H1 (cell line): Measurements from ENCODE around the gene SPAG16. TPM values are rescaled to one million over a fixed set of nuclear protein-coding genes. Genes with fewer than 3 reads are reported as not detected.

Experiments used
- CTCF ChIA-PET: fragments of 300-600 bp; sonication (Branson Sonifier 250); formaldehyde crosslinking; loops from one replicate; lab custom pipeline; 2021; ENCODE audit not compliant: partially characterized antibody; lab: Charles Lee
- POLR2A ChIA-PET: fragments of 300-600 bp; sonication (Branson Sonifier 250); formaldehyde crosslinking; loops from one replicate; lab custom pipeline; 2021; ENCODE audit warnings: inconsistent platforms; ENCODE audit not compliant: partially characterized antibody; lab: Charles Lee
- DNase-seq, 2 experiments: peaks; one replicate each; pipeline versions ENCODE4 v3.0.0 to v3.0.0-alpha.2; 2010 to 2022; ENCODE audit warnings: low spot score in 2 of 2, low read depth in 1 of 2, mixed read lengths in 1 of 2
- FAIRE-seq: peaks from 2 replicates; lab custom pipeline; 2011; peaks lifted over from hg19 to GRCh38; lab: Jason Lieb, UNC
- H2AFZ ChIP-seq: 2 replicates; pipeline ENCODE4 v1.8.1; 2012; ENCODE audit warnings: low read length, inconsistent platforms
- H2AK5ac ChIP-seq: 2 replicates; pipeline ENCODE4 v1.6.1; 2013; ENCODE audit warnings: low read depth, low read length
- H2BK120ac ChIP-seq: replicated peaks from 2 replicates; pipeline ENCODE3; 2013; ENCODE audit warnings: low read depth, low read length, inconsistent platforms
- H2BK12ac ChIP-seq: 2 replicates; pipeline ENCODE4 v1.6.1; 2013; ENCODE audit warnings: low read depth, low read length
- H2BK15ac ChIP-seq: 2 replicates; pipeline ENCODE4 v1.6.1; 2013; ENCODE audit warnings: low read length
- H2BK20ac ChIP-seq: 2 replicates; pipeline ENCODE4 v1.6.1; 2013; ENCODE audit warnings: low read length
- H2BK5ac ChIP-seq: 2 replicates; pipeline ENCODE4 v1.6.1; 2013; ENCODE audit warnings: low read depth, low read length
- H3K14ac ChIP-seq: 2 replicates; pipeline ENCODE4 v1.6.1; 2013; ENCODE audit warnings: inconsistent platforms; ENCODE audit not compliant: insufficient read length
- H3K18ac ChIP-seq: 2 replicates; pipeline ENCODE4 v1.6.1; 2013; ENCODE audit warnings: low read length; ENCODE audit errors: extremely low read depth
- H3K23ac ChIP-seq: 2 replicates; pipeline ENCODE4 v1.6.1; 2013; ENCODE audit warnings: inconsistent platforms; ENCODE audit not compliant: insufficient read length
- H3K23me2 ChIP-seq: 2 replicates; pipeline ENCODE4 v1.6.1; 2013; ENCODE audit warnings: low read depth, low read length
- H3K27ac ChIP-seq: 2 replicates; pipeline ENCODE4 v1.6.1; 2011; ENCODE audit warnings: low read depth, low read length, inconsistent platforms
- H3K27me3 ChIP-seq, 4 experiments: replicated peaks in 1 of 4; 1 replicate in 1 of 4; 2 replicates in 3 of 4; pipeline versions ENCODE4 v1.6.1 to v1.8.1; 2011 to 2013; ENCODE audit warnings: low read length in 3 of 4, mild to moderate bottlenecking in 3 of 4, inconsistent platforms in 2 of 4, mixed read lengths in 2 of 4, moderate library complexity in 1 of 4; ENCODE audit not compliant: control insufficient read depth in 3 of 4, insufficient read depth in 3 of 4; ENCODE audit errors: extremely low read depth in 1 of 4
- H3K36me3 ChIP-seq, 4 experiments: 2 replicates each; pipeline versions ENCODE4 v1.6.1 to v1.8.1; 2011 to 2013; ENCODE audit warnings: mild to moderate bottlenecking in 4 of 4, low read length in 3 of 4, moderate library complexity in 2 of 4, control low read depth in 1 of 4, inconsistent platforms in 1 of 4; ENCODE audit not compliant: insufficient read depth in 4 of 4, control insufficient read depth in 2 of 4
- H3K4ac ChIP-seq: replicated peaks from 2 replicates; pipeline ENCODE3; 2013; ENCODE audit warnings: low read length, low read depth, mixed read lengths, inconsistent platforms; ENCODE audit not compliant: insufficient read length
- H3K4me1 ChIP-seq, 4 experiments: replicated peaks in 1 of 4; 1 replicate in 1 of 4; 2 replicates in 3 of 4; pipeline versions ENCODE4 v1.6.1 to v1.8.1; 2011 to 2013; ENCODE audit warnings: low read length in 3 of 4, inconsistent platforms in 2 of 4, mixed read lengths in 1 of 4; ENCODE audit not compliant: insufficient read depth in 4 of 4, control insufficient read depth in 3 of 4
- H3K4me2 ChIP-seq, 2 experiments: 2 replicates each; pipeline versions ENCODE4 v1.6.1 to v1.8.1; 2011 to 2013; ENCODE audit warnings: low read depth in 2 of 2, low read length in 2 of 2, control low read depth in 1 of 2, inconsistent platforms in 1 of 2, mild to moderate bottlenecking in 1 of 2; ENCODE audit not compliant: insufficient read depth in 1 of 2
- H3K4me3 ChIP-seq, 4 experiments: fragments of 200-600, 300-600 bp in 1 of 4; sonication (generic), shearing (Covaris generic), sonication (Bioruptor Twin) in 1 of 4; 2 replicates each; pipeline versions ENCODE4 v1.5.1 to v1.8.1; 2011 to 2016; ENCODE audit warnings: low read length in 4 of 4, low read depth in 3 of 4, control low read depth in 2 of 4, inconsistent platforms in 2 of 4, mild to moderate bottlenecking in 2 of 4, mixed read lengths in 1 of 4, moderate library complexity in 1 of 4; ENCODE audit not compliant: insufficient read depth in 2 of 4; ENCODE audit errors: extremely low read depth in 1 of 4
- H3K56ac ChIP-seq: replicated peaks from 2 replicates; pipeline ENCODE3; 2013; ENCODE audit warnings: low read depth, mild to moderate bottlenecking, mixed read lengths, low read length, inconsistent platforms; ENCODE audit not compliant: insufficient read length
- H3K79me1 ChIP-seq: 2 replicates; pipeline ENCODE4 v1.6.1; 2013; ENCODE audit warnings: low read depth, low read length, control low read depth
- H3K79me2 ChIP-seq, 2 experiments: 2 replicates each; pipeline versions ENCODE4 v1.6.1 to v1.8.1; 2012 to 2013; ENCODE audit warnings: low read length in 2 of 2, mild to moderate bottlenecking in 2 of 2, inconsistent platforms in 1 of 2; ENCODE audit not compliant: insufficient read depth in 2 of 2, control insufficient read depth in 1 of 2
- H3K9ac ChIP-seq, 4 experiments: replicated peaks in 1 of 4; 1 replicate in 1 of 4; 2 replicates in 3 of 4; pipeline versions ENCODE4 v1.6.1 to v1.8.1; 2011 to 2013; ENCODE audit warnings: low read depth in 3 of 4, low read length in 3 of 4, control low read depth in 2 of 4, mild to moderate bottlenecking in 2 of 4, moderate library complexity in 2 of 4, inconsistent platforms in 1 of 4; ENCODE audit errors: extremely low read depth in 1 of 4
- H3K9me3 ChIP-seq, 2 experiments: 2 replicates each; pipeline versions ENCODE4 v1.6.1 to v1.8.1; 2012 to 2013; ENCODE audit warnings: mild to moderate bottlenecking in 2 of 2, moderate library complexity in 2 of 2, control low read depth in 1 of 2, inconsistent platforms in 1 of 2, low read depth in 1 of 2, low read length in 1 of 2, mixed read lengths in 1 of 2; ENCODE audit not compliant: insufficient read depth in 2 of 2
- H4K20me1 ChIP-seq, 2 experiments: replicated peaks in 1 of 2; 2 replicates each; pipeline versions ENCODE3 to v1.8.1; 2011 to 2013; ENCODE audit warnings: inconsistent platforms in 2 of 2, low read length in 2 of 2, mild to moderate bottlenecking in 1 of 2; ENCODE audit not compliant: insufficient read depth in 2 of 2, control insufficient read depth in 1 of 2
- H4K5ac ChIP-seq: 2 replicates; pipeline ENCODE4 v1.6.1; 2013; ENCODE audit warnings: low read length, low read depth, mixed read lengths, inconsistent platforms; ENCODE audit not compliant: insufficient read length
- H4K8ac ChIP-seq: 2 replicates; pipeline ENCODE4 v1.8.0; 2013; ENCODE audit warnings: mild to moderate bottlenecking, moderate library complexity, low read length, inconsistent platforms; ENCODE audit not compliant: insufficient read depth; ENCODE audit errors: extremely low read depth
- H4K91ac ChIP-seq: replicated peaks from 2 replicates; pipeline ENCODE3; 2013; ENCODE audit warnings: low read length, mixed read lengths, inconsistent platforms; ENCODE audit not compliant: insufficient read length
- CBX5 ChIP-seq: fragments of 300-800, 300-1000 bp; sonication (generic); IDR thresholded peaks from 2 replicates; pipeline ENCODE4 v1.7.1; 2016; ENCODE audit warnings: antibody characterized with exemption, low read length, low read depth
- CBX8 ChIP-seq: fragments of 300-800, 300-1000 bp; sonication (generic); IDR thresholded peaks from 2 replicates; pipeline ENCODE4 v1.7.1; 2016; ENCODE audit warnings: low read depth, low read length, borderline replicate concordance
- CHD1 ChIP-seq: IDR thresholded peaks from 2 replicates; pipeline ENCODE4 v1.6.1; 2012; ENCODE audit warnings: low read depth, low read length, improper control_type of control experiment
- EGR1 ChIP-seq: IDR thresholded peaks from 2 replicates; pipeline ENCODE4 v1.6.1; 2011; ENCODE audit warnings: low read depth, low read length, borderline replicate concordance
- KDM5A ChIP-seq: fragments of 200-600 bp; IDR thresholded peaks from 2 replicates; pipeline ENCODE4 v1.7.1; 2012; ENCODE audit warnings: mild to moderate bottlenecking, low read length, inconsistent platforms, mixed read lengths
- NRF1 ChIP-seq: IDR thresholded peaks from 2 replicates; pipeline ENCODE4 v1.6.1; 2011; ENCODE audit warnings: mild to moderate bottlenecking, low read depth, low read length, improper control_type of control experiment
- POLR2A ChIP-seq, 2 experiments: IDR thresholded peaks; 1 replicate in 1 of 2; 2 replicates in 1 of 2; pipeline ENCODE4 v1.6.1; 2011; ENCODE audit warnings: low read depth in 2 of 2, low read length in 2 of 2, mild to moderate bottlenecking in 2 of 2; ENCODE audit errors: control extremely low read depth in 1 of 2
- RFX5 ChIP-seq: IDR thresholded peaks from 2 replicates; pipeline ENCODE4 v1.6.1; 2011; ENCODE audit warnings: low read depth, low read length, improper control_type of control experiment, borderline replicate concordance
- SIX5 ChIP-seq: IDR thresholded peaks from 2 replicates; pipeline ENCODE4 v1.6.1; 2011; ENCODE audit warnings: mild to moderate bottlenecking, low read depth, low read length
- TAF7 ChIP-seq: optimal IDR thresholded peaks from 2 replicates; pipeline ENCODE3; 2011; ENCODE audit warnings: low read depth, mild to moderate bottlenecking, inconsistent platforms, low read length, moderate library complexity, borderline replicate concordance
- TEAD4 ChIP-seq: IDR thresholded peaks from 2 replicates; pipeline ENCODE4 v1.6.1; 2012; ENCODE audit warnings: low read depth, low read length, inconsistent platforms, mixed read lengths
- WGBS, 2 experiments: shearing (Covaris generic) in 1 of 2; methylation state at CpG; one replicate each; pipeline versions ENCODE4 v1.1.6 to v1.1.7; 2013 to 2015; ENCODE audit warnings: low lambda C conversion rate in 2 of 2, mixed read lengths in 2 of 2, inconsistent platforms in 1 of 2, low coverage in 1 of 2, missing lambda C conversion rate in 1 of 2; ENCODE audit not compliant: insufficient replicate concordance in 2 of 2, insufficient coverage in 1 of 2, insufficient read length in 1 of 2; ENCODE audit errors: extremely low coverage in 1 of 2, missing lambda C conversion rate in 1 of 2; 5-methylcytosine and 5-hydroxymethylcytosine counted together
- polyA plus RNA-seq, 7 experiments: library from polyadenylated mRNA; depleted of rRNA in 3 of 7; stranded (reverse) in 5 of 7; unstranded in 2 of 7; fragments of >200 nt in 5 of 7; fragments of 200-250 nt in 2 of 7; gene quantifications; 1 replicate in 5 of 7; 2 replicates in 1 of 7; 4 replicates in 1 of 7; pipeline versions ENCODE4 v1.2.1 to v1.2.3, GENCODE V29; 2011 to 2013; ENCODE audit warnings: missing spikeins in 2 of 7, mixed read lengths in 2 of 7
- total RNA-seq: library from RNA; stranded (reverse); fragmentation: NEBNext Ultra II Directional; extraction: Animal tissue kit (Norgen Biotek cat#: 25700); gene quantifications from 2 replicates; pipeline ENCODE4 v1.2.1, GENCODE V29; 2021
- TF ChIP-seq, protein P1 (sequence below): IDR thresholded peaks from 2 replicates; pipeline ENCODE4 v1.6.1; 2012; ENCODE audit warnings: inconsistent platforms
- TF ChIP-seq, protein P2 (sequence below): IDR thresholded peaks from 2 replicates; pipeline ENCODE4 v1.6.1; 2012; ENCODE audit warnings: inconsistent platforms
- TF ChIP-seq, protein P3 (sequence below): IDR thresholded peaks from 2 replicates; pipeline ENCODE4 v1.6.1; 2011; ENCODE audit warnings: low read depth, mild to moderate bottlenecking, low read length; ENCODE audit not compliant: insufficient read depth

SPAG16 gene
- total and polyA plus RNA-seq, 2 of the 8 experiments (the other 6 are each of a cell fraction or from before 2014, with no cell fraction given): 6.0 to 14.9 TPM

DNA sequence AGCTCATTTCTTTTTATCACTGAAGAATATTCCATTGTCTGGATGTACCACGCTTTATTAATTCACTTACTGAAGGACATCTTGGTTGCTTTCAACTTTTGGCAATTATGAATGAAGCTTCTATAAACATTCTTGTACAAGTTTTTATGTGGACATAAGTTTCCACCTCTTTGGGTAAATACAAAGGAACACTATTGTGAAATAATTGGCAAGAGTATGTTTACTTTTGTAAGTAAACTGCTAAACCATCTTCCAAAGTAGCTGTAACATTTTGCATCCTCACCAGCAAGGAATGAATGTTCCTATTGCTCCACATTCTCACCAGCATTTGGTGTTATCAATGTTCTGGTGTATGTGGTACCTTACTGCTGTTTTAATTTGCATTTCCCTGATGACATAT, 1110.8 kb downstream of the SPAG16 start:
- Histone ChIP-seq H3K4me1 (no peaks in the 10 kb centered on the region), H3K9ac (no peak overlapping the region), H2BK15ac (no peak overlapping the region), H3K79me2 (no peaks in the 10 kb centered on the region), H3K23me2 (no peaks in the 10 kb centered on the region), H3K14ac (no peak overlapping the region), H2BK20ac (no peak overlapping the region), H4K8ac (no peak overlapping the region), H2AK5ac (no peak overlapping the region), H3K27me3 (peaks cover 0 to 1% (median 0%) of the 10 kb centered on the region in 4 experiments; a peak in 1 of 7 replicates), H3K36me3 (no peaks in the 10 kb centered on the region), H2AFZ (no peak overlapping the region), H2BK5ac (no peak overlapping the region), H2BK120ac (no peak overlapping the region), H4K5ac (no peak overlapping the region), H3K4me3 (no peak overlapping the region), H2BK12ac (no peak overlapping the region), H3K79me1 (no peaks in the 10 kb centered on the region), H3K4ac (no peak overlapping the region), H3K4me2 (no peak overlapping the region), H3K56ac (no peak overlapping the region), H3K27ac (no peak overlapping the region), H4K91ac (no peak overlapping the region), H3K18ac (no peak overlapping the region), H4K20me1 (no peaks in the 10 kb centered on the region), H3K9me3 (no peaks in the 10 kb centered on the region), H3K23ac (no peak overlapping the region)
- TF ChIP-seq TEAD4: no peak
- no peak for TF ChIP-seq TAF7
- TF ChIP-seq, protein P1, sequence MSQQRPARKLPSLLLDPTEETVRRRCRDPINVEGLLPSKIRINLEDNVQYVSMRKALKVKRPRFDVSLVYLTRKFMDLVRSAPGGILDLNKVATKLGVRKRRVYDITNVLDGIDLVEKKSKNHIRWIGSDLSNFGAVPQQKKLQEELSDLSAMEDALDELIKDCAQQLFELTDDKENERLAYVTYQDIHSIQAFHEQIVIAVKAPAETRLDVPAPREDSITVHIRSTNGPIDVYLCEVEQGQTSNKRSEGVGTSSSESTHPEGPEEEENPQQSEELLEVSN: no peak
- no peak for TF ChIP-seq NRF1
- TF ChIP-seq SIX5: no peak
- TF ChIP-seq, protein P2, sequence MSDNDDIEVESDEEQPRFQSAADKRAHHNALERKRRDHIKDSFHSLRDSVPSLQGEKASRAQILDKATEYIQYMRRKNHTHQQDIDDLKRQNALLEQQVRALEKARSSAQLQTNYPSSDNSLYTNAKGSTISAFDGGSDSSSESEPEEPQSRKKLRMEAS: no peak
- TF ChIP-seq, protein P3, sequence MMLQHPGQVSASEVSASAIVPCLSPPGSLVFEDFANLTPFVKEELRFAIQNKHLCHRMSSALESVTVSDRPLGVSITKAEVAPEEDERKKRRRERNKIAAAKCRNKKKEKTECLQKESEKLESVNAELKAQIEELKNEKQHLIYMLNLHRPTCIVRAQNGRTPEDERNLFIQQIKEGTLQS: no peak
- no peak for TF ChIP-seq KDM5A
- TF ChIP-seq CHD1: no peak
- no peak for TF ChIP-seq EGR1
- TF ChIP-seq POLR2A (IDR thresholded peaks at IDR 0.05; ENCODE audit: control extremely low read depth in 1 of 2, low read depth in 2 of 2, low read length in 2 of 2): no peak
- no peak for TF ChIP-seq RFX5
- TF ChIP-seq CBX8: no peak
- TF ChIP-seq CBX5: no peak
- no peak for FAIRE-seq
- whole genome bisulfite sequencing, 2 experiments: 93% methylated on average over 1 of the region's 1 CpG; no CpG with 5 or more reads in 1 of the 2 experiments
- POLR2A ChIA-PET: no interaction called here
- CTCF ChIA-PET: no interaction called here
- DNase-seq: no peak
